Inferior parietal cortex (tissue), 1 donor: ENCODE data around the gene DGKD.

Experiments used
- DNase-seq: peaks from one replicate; pipeline ENCODE4 v3.0.0-alpha.2; 2016; ENCODE audit errors: extremely low spot score

Gene DGKD

DNA sequence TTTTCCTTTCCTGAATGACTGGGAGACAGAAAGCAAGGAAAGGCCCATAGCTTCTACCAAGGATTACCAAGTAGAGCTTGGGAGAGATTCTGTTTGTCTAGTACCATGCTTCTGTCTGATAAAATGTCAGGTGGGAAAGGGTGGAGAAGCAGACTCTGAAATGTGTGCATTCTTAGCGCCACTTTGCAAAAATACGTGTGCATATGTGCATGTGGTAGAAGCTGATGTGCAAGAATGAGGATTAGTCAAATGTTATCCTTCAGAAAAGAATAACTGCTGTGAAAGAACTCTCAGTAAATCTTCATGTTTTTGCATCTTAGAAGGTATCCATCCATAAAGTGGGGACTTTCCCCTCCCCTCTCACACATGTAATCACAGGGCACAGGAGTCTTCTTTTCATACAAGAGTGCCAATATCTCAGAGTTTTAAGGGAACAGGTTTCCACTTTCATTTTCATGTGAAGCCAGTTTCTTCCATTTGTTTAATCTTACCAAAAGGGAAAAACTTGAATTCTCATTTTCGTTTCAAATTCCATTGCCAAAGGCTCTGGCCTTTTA is 15.4 kb upstream of the DGKD start:
- no peak for DNase-seq

- DNase-seq = no peak
Observed at GRCh38 chr2:233339427-233339826, 14.9 kb upstream of the DGKD start.

GRCh38 chr2:233341296-233341695 is 13.0 kb upstream of the DGKD start:
- no peak for DNase-seq

GRCh38 chr2:233342301-233342700 is 12.0 kb upstream of the DGKD start:
- no peak for DNase-seq

- DNase-seq = no peak
Observed at GRCh38 chr2:233343171-233343705, 11.1 kb upstream of the DGKD start.

DNA sequence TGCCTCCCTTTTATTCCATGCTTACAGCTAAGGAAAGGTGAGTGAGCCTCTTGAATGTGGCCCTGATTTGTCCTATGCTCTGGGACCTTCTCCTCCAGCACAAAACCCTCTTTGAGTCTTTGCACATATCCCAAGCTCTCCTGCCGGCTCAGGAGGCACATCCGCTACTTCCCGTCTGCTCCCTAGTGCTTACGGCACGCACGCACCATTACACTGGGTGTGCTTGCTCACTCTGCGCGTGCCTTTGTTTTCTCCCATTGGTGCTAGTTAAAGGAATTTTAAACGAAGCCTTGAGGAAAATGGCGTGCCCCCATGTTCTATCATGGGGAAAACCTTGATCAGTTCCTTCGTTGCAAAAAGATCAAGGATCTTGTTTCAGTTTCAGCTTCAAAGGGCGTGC is 7.9 kb upstream of the DGKD start:
- no peak for DNase-seq

DNA sequence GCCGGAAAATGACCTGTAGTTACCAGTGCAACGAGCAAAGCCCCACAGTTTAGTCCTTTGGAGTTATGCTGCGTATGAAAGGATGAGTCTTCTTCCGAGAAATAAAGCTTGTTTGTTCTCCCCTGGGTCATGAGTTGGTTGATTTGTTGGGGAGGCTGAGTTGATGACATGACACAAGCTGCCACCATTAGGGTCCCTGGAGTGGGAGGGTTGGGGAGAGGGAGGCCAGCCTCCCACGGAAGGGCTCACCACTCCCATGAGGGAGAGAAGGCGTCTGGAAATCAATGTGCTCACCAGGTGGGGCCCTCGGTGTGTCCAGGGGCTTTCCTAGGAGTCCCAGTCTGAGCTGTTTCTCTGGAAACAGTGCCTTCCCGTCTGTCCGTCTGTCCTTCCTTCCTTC is 7.4 kb upstream of the DGKD start:
- DNase-seq = no peak

DNA sequence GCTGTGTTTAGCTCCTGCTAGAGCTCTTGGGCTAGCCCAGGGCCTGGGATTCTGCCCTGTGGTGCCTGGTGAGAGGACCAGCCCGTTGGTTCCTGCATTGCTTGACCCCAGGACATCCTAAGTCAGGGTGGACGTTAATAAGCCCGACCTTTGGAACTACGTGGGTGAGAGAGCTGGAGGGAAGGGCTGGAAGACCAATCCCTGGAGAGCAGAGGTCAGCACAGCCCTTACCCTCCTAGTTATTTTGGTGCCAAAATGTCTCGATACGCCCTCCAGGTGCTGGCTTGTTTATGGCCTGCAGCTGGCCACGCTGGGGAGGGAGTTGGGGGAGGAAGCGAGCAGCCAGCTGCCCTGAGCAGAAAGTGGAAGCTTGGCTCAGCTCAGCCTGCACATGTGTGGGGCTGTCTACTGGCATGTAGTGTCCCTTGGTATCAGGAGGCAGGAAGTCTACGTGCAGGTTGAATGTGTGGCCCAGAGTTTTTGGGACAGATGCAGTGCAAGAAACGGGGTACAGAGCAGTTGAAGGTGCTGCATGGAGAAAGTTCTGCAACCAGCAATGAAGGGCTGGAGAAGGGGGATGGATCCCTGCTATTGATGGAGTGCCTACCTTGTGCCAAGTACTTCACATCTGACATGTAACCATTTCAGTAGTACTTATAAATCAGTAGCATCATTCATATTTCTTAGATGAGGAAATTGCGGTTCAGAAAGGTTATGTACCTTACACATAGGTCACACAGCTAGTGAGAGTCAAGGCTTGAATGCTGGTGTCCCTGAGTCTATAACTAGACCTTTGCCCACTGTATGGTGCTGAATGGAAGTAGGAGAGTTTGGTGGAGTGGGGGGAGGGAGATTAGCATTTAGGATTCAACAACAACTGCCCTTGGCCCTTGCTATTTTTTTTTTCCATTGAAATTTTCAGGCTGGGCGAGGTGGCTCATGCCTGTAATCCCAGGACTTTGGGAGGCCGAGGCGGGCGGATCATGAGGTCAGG is 5.0 kb upstream of the DGKD start:
- no peak for DNase-seq

DNA sequence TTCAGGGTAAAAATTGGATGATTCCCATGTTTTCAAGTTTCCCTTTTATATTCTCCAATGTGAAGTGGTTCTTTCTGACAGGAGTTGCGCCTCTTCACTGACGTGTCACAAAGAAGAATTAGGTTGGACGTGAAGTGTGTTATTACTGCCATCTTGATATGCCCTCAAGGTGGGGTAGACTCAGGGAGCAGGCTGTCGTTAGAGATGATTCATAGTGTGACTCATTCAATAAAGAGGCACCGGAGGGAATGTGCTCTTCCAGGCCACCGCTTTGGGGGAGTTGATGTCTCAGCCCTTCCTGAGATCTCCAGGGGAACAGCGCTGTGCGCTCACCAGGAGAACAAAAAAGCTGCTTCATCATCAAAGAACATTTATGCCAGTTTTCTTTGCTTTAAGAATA is 3.6 kb upstream of the DGKD start:
- DNase-seq = no peak

DNA sequence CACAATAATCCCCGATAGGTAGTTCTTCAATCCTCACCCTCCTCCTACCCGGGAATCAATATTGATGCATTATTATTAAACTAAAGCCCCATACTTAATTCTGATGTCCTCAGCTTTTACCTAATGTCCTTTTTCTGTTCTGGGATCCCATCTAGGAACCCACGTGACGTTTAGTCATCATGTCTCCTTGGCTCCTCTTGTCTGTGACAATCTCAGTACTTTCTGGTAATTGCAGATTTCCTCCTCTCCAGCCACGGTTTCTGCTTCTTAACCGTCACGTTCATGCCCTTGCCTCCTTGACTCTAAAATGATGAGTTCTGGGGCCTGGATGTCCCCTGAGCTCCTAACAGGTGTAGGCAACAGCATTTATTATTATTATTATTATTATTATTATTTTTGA is 2.9 kb upstream of the DGKD start:
- no peak for DNase-seq

DNA sequence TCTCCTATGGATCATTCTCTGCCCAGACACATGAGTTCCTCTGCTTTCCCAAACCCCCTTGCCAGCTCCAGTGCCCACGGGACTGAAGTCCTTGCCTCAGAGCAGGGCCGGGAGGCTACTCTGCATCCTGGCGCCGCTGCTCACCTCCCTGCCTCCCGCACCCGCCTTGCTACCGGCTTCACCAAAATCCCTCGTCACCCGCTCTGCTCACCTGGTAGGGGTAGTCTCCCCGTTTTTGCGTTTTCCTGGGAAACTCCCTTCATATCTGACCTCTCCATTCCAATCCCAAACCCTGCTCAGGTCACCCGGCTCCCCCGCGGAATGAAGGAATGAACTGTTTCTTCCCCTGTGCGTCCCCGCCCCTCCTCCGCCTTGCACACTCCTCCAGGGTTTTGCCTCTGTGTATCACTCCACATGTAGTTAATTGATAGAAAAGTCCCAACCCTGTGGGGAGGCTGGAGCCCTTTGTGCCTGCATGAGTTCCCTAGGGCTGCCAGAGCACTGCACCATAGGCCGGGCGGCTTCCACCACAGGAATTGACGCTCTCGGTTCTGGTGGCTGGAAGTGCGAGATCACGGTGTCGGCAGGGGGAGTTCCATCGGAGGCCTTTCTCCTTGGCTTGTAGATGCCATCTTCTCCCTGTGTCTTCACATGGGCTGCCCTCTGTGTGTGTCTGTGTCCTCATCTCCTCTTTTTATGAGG is 2.0 kb upstream of the DGKD start:
- DNase-seq = no peak

GRCh38 chr2:233353101-233353768 is 1.1 kb upstream of the DGKD start:
- DNase-seq = no peak

GRCh38 chr2:233354500-233354924 is 218 bp downstream of the DGKD start:
- DNase-seq = no peak

DNA sequence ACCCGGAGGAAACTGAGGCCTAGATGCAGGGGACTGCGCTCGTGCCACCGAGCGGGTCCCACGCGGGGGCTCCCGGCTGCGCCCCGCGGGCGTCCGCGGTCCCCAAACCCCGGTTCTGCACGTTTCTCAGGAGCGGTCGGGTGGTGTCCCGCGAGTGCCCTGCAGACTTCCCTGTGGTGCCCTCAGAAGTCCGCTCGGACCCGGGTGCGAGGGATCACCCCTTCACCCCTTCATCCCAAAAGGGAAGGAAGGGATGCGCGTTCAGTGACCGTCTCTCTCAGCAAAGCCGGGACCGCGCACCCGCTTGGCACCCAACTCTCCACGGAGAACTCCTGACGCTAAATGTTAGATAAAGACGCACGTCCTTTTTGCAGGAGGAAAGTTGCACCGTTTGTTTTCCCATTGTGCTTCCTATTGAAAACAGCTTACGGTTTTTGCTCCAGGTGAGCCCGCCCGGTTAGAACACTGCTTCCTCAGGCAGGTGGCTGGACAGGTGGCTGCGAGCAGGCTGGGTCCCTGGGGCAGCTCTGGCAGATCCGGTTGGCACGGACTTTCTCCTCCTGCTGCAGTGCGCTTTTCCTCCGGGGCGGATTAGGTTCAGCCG is 779 bp downstream of the DGKD start:
- no peak for DNase-seq

GRCh38 chr2:233355916-233356315 is 1.6 kb downstream of the DGKD start:
- no peak for DNase-seq

- no peak for DNase-seq
Observed at GRCh38 chr2:233356546-233357308, 2.4 kb downstream of the DGKD start.

- DNase-seq = no peak
Observed at GRCh38 chr2:233358335-233358734, 4.0 kb downstream of the DGKD start.

GRCh38 chr2:233358947-233359346 is 4.7 kb downstream of the DGKD start:
- no peak for DNase-seq

DNA sequence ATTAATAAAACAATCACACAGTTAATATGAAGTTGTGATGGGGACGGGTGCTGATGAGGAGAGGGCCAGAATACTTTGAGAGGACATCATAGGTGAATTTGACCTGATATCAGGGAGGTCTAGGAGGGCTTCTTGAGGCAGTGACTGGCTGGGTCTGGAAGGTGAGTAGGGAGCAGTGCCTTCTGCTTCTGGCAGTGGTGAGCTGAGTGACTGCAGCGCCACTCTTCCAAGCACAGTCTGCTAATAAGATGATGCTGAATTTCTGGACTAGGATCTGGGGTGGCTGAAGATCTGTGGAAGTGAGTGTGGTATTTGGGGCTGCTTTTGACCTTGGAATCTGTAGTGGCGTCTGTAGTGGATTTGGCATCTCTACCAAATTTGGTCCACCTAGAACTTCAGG is 5.5 kb downstream of the DGKD start:
- no peak for DNase-seq

DNA sequence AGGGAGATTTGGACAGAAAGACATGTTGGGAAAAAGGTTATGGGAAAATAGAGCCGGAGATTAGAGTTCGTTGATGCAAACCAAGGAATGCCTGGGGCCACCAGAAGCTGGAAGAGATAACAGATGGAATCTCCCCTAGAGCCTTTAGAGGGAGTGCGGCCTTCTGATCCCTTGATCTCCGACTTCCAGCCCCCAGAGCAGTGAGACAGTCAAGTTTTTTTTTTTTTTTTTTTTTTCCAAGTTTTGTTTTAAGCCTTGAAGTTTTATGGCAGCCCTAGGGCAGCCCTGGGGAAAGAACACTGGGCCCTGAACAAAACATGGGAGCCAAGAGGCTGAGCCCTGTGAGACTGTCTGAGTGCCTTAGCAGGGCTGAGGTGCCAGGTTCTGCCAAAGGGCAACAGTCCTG is 6.5 kb downstream of the DGKD start:
- no peak for DNase-seq

- no peak for DNase-seq
Observed at GRCh38 chr2:233361297-233361696, 7.0 kb downstream of the DGKD start.
